GM18951 (cell line): ENCODE results near the gene COL16A1.
"Not testable (repeated sequence)": the region's sequence is repeated elsewhere in the genome, so short reads cannot be mapped to it uniquely, and the experiment has no call there.

Source experiments
- POLR2A ChIP-seq: IDR thresholded peaks from 4 replicates; pipeline ENCODE4 v1.6.1; 2011; ENCODE audit warnings: mild to moderate bottlenecking; ENCODE audit not compliant: insufficient read length, insufficient read depth; ENCODE audit errors: extremely low read depth
- in situ Hi-C: fragments of 300-500 bp; cut with MboI; formaldehyde crosslinking; loops from one replicate; pipeline ENCODE4 v1.12.0; 2022; ENCODE audit warnings: low sequenced_read_pairs, mixed read lengths, inconsistent platforms; ENCODE audit not compliant: unreplicated experiment

The COL16A1 gene

DNA sequence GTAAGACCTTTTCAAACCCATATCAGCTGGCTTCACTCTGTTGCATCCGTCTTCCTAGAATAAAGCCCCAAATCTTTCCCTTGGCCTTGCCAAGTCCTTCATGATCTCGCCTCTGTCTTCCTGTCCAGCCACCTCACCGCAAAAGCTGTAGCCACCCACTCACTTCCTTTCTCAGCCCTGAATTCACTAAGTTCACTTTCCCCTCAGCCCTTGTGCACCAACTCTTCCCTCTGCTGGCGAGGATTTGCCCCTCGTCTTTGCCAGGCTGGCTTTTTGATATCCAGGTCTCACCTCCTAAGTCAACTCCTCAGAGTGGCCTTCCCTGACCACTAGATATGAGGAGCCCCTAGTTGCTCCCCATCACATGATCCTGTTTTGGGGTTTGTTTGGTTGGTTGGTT, 3.9 kb upstream of the COL16A1 start:
- in situ Hi-C loops: no loop called here
- TF ChIP-seq POLR2A: no peak

DNA sequence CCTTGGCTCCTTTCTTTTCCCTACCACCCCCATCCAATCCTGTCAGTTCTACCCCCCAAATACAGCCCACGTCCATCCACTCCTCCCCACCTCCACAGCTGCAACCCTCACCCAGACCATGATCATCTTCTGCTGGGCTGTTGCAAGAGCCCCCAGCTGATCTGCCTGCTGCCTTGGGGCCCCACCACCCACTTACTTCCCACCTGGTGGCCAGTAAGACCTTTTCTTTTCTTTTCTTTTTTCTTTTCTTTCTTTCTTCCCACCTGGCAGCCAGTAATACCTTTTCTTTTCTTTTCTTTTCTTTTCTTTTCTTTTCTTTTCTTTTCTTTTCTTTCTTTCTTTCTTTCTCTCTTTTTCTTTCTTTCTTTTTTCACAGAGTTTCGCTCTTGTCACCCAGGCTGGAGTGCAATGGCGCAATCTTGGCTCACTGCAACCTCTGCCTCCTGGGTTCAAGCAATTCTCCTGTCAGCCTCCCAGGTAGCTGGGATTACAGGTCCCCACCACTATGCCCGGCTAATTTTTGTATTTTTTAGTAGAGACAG, 3.3 kb upstream of the COL16A1 start:
- in situ Hi-C loops: not testable (repeated sequence)

DNA sequence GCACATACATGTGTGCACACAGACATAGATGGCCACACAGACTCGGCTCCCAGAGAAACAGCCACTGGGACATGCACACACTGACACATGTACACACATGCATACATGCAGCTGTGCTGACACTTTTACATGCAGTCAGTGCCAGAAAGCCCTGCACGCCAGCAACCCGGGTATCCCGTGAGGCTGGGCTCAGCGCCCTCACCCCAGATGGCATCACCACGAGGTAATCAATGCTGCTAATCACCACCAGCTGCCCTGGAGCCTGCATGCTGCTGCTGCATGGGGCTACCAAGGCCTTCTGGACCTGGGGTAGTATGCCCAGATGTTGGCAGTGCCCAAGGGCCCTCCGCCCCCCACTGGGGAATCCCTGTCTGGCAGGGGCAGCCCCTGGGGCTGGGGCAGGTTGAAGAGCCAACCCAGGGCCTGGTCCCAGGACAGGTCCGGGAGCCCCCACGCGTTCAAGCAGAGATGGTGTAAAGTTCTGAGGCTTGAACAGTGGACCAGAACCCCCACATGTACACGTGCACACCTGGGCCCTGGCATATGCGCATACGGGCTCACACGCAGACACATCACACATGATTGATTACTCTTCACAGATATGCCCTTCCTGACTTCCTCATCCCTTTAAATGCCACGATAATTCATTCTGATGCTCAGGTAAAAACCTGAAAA, 2.7 kb upstream of the COL16A1 start:
- TF ChIP-seq POLR2A: no peak
- in situ Hi-C loops: no loop called here

DNA sequence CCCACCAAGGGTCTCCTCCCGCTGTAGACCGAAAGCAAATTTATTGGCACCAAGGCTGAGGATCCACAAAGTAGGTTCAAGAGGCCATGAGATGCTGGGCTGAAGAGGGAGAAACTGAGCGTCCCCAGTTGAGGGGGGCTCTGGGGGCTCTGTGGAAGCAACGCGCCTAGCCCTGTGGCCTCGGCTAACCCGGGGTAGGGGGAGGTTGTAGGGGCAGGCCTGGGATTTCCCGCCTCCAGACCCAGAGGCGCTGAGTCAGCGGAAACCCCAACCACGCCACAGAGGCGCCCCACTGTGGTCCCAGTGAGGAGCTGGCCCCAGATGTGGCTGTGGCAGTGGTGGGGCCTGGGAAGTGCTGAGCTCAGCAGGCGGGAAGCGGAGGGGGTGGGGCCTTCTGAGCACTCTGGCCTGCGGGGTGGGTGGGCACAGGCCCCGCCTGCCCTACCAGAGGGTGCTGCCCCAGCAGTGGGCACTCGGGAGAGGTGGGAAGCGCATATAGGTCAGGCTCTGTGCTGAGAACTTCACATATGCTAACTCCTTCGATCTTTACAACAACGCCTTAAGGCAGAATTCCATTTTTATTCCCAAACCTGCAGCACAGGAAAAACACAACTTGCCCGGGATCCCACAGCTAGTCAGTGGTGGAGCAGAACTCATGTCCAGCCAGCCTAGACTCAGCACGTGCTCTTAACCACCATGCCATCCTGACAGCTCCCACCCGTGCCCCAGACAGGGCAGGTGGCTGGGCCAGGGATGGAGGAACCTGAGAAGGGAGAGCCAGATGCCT, 1.5 kb upstream of the COL16A1 start:
- TF ChIP-seq POLR2A: no peak
- in situ Hi-C loops: no loop called here

DNA sequence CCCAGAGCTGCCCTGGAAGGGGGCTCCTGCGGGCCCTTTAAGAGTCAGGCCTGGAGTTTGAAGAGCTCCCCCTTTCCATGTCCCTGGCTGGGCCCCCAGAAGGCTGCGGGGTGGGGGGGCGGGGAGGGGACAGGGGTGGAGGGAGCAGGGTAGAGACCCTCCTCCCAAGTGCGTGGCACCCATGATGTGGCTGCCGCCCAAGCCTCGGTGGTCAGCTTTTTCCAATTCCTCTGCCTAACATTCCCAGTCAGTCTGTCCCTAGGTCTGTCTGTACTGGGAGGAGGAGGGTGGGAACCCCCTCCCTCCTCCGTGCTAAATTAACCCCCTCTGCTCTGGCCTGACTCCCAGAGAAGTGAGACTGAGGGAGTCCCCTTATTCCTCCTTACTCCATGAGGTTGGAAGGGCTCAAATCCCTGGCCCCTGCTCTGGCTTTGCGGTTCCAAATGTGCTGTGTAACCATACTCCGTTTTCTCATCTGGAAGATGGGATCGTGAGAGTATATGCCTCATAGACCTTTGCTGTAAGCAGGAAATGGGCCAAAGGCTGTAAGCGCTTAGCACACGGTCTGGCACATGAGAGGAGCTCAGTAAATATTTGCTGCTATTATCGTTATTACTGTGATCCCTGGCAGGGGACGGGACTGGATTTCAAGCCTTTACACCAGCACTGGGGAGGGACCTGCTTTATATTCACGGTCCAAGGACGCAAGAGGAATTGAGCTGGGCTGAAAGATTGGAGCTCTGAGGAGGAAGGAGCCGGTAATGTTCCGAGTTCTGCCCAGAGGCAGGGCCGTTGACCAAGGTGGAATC, 658 bp upstream of the COL16A1 start:
- no peak for TF ChIP-seq POLR2A
- in situ Hi-C loops: no loop called here

DNA sequence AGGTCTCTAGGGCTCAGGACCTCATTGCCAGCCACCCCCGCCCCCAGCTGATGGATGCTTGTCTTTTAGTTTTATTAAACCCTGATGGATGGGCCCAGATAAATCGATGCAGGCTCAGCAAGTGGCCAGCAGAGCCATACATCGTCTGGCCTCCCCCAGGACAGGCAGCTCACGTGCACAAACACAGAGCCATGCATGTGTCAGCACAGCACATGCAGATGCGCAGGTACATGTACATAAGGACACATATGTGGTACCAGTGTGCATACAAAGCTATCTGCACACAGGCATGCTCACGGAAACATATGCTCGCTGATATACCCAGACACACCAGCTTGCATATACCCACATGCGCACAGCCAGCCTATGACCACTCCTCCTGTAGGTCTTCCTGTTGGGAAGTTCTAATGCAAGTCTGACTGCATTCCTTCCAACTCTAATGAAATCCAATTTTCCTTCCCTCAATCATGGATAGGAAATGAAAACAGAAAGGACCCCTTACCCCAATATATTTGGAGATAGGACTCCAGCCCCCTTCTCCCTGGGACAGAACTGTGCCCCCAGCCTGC, 897 bp downstream of the COL16A1 start:
- in situ Hi-C loops: no loop called here

DNA sequence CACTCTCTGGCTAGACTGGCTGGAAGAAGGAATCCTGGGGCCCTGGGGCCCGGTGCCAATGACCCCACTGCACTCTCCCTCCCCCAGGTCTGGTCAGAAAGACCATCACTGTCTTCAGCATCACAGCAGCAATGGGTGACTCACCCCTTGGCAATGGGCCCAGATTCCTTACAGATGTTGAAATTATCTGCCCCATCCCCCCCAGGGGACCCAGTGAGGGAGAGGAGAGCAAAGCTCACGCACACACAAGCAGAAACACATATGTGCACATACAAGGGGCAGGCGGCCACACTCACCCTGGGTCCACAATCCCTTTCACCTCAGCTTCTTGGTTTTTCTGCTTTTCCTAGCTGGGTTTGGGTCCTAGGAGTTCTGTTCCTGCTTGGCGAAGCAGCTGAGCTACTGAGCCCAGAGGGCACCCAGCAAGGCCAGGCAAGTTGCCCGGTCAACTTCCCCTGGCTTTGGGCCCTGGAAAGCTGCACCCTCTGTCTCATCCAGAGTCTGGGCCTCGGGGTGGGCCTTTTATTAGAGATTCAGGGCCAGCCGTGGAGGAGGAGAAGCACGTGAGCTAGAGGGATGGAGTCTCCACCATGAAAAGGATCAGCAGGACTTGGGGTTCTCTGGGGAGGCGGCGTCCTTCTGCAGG, 2.6 kb downstream of the COL16A1 start:
- no peak for TF ChIP-seq POLR2A
- in situ Hi-C loops: no loop called here

More for the DNA sequence above, 897 bp downstream of the COL16A1 start:
- no peak for TF ChIP-seq POLR2A

DNA sequence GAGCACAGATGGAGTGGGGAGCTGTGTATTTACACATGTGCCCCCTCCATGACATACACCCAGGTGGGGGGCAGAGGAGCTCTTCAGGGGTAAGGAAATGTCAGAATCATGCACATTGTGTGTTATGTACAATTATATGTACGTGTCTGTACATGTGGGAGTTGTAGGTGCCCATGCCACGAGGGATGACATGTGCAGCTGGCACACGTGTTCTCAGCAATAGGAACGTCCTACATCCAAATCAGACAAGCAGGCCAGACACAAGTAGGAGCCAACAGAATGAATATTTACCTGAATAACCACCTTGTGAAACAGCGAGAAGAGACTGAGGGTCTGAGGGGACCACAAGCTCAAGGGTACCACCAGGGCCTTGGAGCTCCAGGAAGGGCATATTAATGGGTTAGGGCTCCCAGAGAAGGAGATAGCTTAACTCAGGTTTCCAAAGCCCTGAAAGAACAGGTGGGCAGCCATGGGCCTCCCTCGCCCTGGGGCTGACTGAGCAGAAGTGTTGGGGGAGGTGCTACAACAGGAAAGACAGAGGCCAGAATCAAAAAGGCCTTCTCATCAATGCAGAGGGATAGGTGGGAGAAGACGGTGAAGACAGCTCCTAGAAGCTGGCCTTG, 3.2 kb downstream of the COL16A1 start:
- in situ Hi-C loops: no loop called here
- no peak for TF ChIP-seq POLR2A

DNA sequence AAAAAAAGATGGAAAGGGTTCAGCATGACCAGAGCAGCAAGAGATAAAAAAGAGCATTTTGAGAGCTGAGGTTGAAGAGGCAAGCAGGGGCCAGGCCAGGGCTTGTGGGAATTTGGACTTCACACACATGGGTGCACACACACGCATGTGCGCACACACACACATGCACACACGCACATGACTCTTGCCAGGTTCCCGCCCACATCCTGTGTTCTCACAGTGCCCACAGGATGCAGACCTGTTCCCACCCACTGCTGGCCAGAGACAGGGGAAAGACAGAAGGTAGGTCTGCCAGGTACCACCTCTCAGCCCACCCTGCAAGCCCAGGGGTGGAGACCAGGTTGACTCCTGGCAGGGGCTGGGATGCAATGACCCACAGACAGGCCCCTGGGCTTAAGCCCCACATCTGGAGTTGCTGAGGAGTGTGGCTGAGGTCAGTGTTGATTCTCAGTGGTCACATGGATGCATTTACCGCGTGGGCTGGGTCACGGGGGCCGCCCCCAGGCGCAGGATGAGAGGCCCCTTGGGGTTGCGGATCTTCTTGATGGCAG, 4.4 kb downstream of the COL16A1 start:
- TF ChIP-seq POLR2A: no peak
- in situ Hi-C loops: no loop called here

DNA sequence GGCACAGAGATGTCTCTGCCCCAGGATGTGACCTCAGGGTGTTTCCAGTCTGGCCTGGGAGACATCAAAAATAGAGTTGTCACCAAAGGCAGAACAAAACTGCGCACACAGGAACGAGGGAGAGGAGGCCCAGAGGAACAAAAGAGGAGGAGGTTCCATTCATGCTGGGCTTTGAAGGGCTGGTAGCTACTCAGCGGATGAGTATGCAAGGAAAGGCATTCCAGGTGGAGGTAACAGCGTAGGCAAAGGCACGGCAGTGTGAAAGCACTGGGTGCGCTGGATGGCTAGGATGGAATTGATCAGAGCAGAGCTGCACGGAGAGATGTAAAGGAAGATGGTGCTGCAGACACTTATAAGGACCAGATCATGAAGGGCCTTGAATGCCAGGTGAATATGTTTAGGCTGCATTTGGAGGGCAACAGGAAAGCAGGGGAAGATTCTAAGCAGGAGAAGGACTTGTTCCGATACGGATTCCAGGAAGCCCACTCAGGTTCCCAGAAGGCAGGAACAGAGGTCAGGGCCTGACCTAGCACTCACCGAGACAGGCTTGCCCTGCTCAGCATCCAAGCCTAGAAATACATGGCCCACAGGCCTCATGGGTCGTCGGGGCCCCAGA, 6.3 kb downstream of the COL16A1 start:
- in situ Hi-C loops: no loop called here
- TF ChIP-seq POLR2A: no peak

DNA sequence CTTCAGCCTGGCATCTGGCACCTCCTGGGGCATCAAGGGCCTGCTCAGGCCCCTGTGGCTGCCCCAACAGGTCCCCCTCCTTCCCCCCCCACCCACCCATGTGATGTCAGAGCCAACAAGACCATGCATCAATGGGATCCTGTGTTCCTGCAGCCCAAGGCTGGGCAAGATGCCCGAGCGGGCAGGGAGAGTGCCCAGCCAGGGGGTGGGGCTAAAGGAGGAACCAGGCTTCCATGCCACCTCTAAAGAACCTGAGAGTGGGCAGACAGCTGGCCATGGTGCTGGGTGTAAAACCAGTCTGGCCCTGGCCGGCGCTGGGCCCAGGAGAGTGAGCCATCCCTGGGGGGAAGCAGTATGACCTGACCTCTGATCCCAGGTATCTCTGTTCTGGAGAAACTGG, 7.6 kb downstream of the COL16A1 start:
- in situ Hi-C loops: no loop called here
- TF ChIP-seq POLR2A: no peak

DNA sequence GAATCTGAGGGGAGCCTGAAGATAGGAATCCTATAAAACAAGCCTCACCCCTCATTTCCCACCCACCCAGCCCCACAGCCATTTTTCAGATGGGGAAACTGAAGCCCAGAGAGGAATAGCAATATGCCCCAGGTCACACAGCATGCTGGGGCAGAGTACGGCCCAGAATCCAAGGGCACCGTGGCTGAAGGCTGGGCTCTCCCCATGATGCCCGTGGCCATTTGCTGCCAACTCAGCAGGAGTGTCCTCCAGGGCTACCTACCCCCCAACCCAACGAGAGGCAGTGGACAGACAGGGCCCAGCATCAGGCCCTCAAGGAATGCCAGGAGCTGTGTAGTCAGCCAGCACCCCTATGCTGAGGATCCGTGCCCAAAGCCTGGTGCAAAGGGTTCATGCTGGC, 8.5 kb downstream of the COL16A1 start:
- TF ChIP-seq POLR2A: no peak
- in situ Hi-C loops: no loop called here
